SKM-1 (cell line): Measurements from ENCODE around the gene NDUFS4.
"Not testable (repeated sequence)": the region's sequence is repeated elsewhere in the genome, so short reads cannot be mapped to it uniquely, and the experiment has no call there.

Source experiments
- DNase-seq: peaks from one replicate; lab custom pipeline; 2025; ENCODE audit not compliant: unreplicated experiment; lab: John Stamatoyannopoulos, UW

Gene NDUFS4

GRCh38 chr5:53660573-53660972 is 100.1 kb downstream of the NDUFS4 start:
- not testable (repeated sequence) for DNase-seq

DNA sequence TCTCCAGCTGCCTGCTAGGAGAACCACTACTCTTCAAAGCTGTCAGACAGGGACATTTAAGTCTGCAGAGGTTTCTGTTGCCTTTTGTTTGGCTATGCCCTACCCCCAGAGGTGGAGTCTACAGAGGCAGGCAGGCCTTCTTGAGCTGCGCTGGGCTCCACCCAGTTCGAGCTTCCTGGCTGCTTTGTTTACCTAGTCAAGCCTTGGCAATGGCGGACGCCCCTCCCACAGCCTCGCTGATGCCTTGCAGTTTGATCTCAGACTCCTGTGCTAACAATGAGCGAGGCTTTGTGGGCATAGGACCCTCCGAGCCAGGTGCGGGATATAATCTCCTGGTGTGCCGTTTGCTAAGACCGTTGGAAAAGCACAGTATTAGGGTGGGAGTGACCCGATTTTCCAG is 104.9 kb downstream of the NDUFS4 start:
- DNase-seq, result not testable (repeated sequence)

GRCh38 chr5:53667621-53668020 is 107.2 kb downstream of the NDUFS4 start:
- DNase-seq, result no peak

DNA sequence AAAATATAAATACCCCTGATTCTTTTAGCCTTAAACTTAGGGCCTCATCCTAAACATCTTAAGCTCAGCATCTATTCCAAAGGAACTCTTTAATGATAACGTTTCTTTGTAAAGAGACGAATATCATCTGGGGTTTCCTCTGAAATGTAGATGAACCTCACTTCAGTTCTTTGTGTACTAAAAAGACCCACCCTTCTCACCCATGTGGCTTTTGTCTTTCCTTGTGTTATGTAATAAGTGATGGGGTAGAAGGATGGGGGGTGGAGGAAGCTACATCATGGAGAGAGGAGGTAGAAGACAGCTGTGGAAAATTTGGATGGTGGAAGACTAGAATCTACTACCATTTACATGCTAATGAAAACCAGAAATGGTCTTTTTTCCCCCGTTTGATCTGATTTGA is 111.0 kb downstream of the NDUFS4 start:
- DNase-seq, result no peak

- no peak for DNase-seq
Measured at GRCh38 chr5:53674121-53674520, 113.7 kb downstream of the NDUFS4 start.

DNA sequence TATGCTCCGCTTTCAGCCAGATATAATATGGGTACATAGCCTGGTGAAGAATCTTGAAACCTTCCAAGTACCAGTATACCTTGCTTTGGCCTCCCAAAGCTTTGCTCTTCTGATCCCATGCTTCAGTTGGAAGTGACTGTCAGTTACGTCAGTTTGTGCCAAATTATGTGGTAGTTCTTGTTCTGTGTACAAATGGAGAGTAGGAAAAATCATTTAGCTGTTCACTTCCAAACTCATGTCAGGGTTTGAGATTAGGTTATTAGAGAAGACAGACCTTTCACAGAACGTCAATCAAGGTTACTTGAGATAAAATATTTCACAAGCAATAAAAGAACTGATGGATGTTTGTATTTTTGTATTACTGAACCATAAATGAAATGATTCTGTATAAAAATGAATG is 117.2 kb downstream of the NDUFS4 start:
- DNase-seq, result no peak

DNA sequence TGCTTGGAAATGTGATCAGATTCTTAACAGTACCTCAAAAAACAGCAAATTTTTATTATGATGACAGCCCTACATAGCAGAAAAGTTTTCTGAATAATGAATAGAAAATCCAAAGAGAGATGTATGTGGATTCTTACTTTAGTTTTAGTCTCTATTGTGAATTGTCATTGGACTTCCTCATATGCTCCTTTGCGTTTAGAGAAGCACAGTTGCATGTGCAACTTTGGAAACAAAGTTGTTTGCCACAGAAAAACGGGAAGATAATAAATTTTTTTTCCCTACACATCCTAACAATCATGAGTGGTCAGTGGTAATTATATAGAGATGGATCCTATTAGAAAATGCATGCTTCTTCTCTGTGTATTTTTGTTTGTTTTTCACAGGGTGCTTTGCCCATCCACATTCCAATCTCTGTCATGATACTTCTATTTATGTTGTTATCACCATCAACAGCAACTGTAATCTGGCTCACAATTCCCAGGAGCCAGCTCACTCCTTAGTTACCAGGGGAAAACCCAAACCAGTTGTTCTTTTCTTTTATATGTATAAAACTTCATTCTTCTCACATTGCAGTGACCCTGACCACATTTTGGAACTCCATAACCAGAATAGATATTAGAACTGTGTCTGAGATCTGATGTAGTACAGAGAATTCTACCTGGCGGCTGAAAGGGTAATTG is 118.7 kb downstream of the NDUFS4 start:
- no peak for DNase-seq

DNA sequence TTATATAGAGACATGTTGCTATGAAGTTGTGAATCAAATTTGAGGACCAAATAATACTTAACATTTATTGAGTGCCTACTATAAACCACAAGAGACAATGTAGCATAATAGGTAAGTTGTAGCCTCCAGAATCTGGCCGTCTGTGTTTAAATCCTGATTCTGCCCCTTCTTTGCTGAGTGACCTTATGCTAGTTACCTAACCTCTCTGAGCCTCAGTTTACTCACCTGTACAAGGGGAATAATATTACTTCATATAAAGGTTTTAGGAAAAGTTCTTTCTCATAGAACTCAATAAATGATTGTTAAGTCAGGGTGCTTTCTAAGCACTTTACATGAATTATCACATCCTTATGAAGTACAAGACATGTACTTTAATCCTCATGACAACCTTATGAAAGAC is 120.6 kb downstream of the NDUFS4 start:
- no peak for DNase-seq

DNA sequence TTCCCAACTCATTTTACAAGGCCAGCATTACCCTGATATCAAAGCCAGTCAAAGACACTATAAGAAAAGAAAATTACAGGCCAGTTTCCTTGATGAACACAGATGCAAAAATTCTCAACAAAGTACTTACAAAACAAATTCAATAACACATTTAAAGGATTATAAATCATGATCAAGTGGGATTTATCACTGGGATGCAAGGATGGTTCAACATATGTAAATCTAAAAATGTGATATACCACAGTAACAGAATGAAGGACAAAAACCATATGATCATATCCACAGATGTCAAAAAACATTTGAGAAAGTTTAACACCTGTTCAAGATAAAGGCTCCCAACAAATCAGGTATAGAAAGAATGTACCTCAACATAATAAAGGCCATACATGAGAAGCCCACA is 130.6 kb downstream of the NDUFS4 start:
- DNase-seq, result no peak

GRCh38 chr5:53694520-53695022 is 134.1 kb downstream of the NDUFS4 start:
- DNase-seq, result no peak

- DNase-seq, result not testable (repeated sequence)
Measured at GRCh38 chr5:53710405-53710804, 150.0 kb downstream of the NDUFS4 start.

- no peak for DNase-seq
Measured at GRCh38 chr5:53712327-53712726, 151.9 kb downstream of the NDUFS4 start.

DNA sequence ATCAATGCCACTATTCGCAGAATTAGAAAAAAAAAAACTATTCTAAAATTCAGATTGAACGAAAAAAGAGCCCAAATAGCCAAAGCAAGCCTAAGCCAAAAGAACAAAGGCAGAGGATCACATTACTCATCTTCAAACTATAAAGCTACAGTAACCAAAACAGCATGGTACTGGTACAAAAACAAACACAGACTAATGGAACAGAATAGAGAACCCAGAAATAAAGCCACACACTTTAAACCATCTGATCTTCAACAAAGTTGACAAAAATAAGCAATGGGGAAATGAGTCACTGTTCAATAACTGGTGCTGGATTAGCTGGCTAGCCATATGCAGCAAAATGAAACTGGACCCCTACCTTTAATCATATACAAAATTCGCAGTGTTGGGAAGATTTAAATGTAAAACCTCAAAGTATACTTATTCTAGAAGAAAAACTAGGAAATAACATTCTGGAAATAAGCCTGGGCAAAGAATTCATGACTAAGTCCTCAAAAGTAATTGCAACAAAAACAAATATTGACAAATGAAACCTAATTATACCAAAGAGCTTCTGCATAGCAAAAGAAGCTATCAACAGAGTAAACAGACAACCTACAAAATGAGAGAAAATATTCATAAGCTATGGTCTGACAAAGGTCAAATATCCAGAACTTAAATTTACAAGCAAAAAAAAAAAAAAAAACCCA is 153.7 kb downstream of the NDUFS4 start:
- DNase-seq, result no peak

DNA sequence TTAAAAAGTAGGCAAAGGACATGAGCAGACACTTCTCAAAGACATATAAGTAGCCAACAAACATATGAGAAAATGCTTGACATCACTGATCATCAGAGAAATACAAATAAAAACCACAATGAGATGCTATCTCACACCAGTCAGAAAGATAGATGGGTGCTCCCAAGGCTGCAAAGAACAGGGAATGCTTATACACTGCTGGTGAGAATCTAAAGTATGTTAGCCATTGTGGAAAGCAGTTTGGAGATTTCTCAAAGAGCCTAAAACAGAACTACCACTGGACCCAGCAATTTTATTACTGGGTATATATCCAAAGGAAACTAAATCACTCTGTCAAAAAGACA is 154.2 kb downstream of the NDUFS4 start:
- DNase-seq, result no peak

- DNase-seq, result no peak
Measured at GRCh38 chr5:53726121-53726520, 165.7 kb downstream of the NDUFS4 start.

- peak; percentile 2 for DNase-seq
Measured at GRCh38 chr5:53730943-53731342, 170.5 kb downstream of the NDUFS4 start.
